KOPT-K1 (cell line): ENCODE data around the gene SRSF5.

Experiments
- H3K27ac ChIP-seq: fragments of 200-600 bp; sonication (generic); 2 replicates; pipeline ENCODE4 v1.5.1; 2016; ENCODE audit warnings: antibody characterized with exemption, mild to moderate bottlenecking, low read depth, low read length; ENCODE audit not compliant: poor library complexity, severe bottlenecking
- H3K36me3 ChIP-seq: fragments of 200-600 bp; sonication (generic); 2 replicates; pipeline ENCODE4 v1.5.1; 2017; ENCODE audit warnings: antibody characterized with exemption, mild to moderate bottlenecking, low read length, moderate library complexity; ENCODE audit not compliant: insufficient read depth
- H3K9me3 ChIP-seq: fragments of 200-600 bp; sonication (generic); 2 replicates; pipeline ENCODE4 v1.5.1; 2017; ENCODE audit warnings: antibody characterized with exemption, low read length, mild to moderate bottlenecking; ENCODE audit not compliant: insufficient read depth, poor library complexity, severe bottlenecking

The SRSF5 gene

GRCh38 chr14:69780952-69781351 lies 14.0 kb downstream of the SRSF5 start:
- no peak overlapping the region for H3K27ac ChIP-seq
- peaks cover 58% of the 10 kb centered on the region for H3K36me3 ChIP-seq
- H3K9me3 ChIP-seq = no peaks in the 10 kb centered on the region

GRCh38 chr14:69784942-69785341 lies 18.0 kb downstream of the SRSF5 start:
- H3K27ac ChIP-seq = no peak overlapping the region
- peaks cover 24% of the 10 kb centered on the region for H3K36me3 ChIP-seq
- H3K9me3 ChIP-seq = no peaks in the 10 kb centered on the region

- Histone ChIP-seq H3K27ac (no peak overlapping the region), H3K9me3 (no peaks in the 10 kb centered on the region), H3K36me3 (peaks cover 7% of the 10 kb centered on the region; the same call in 1 of the 2 replicates)
Observed at GRCh38 chr14:69786603-69787002, 19.7 kb downstream of the SRSF5 start.

- no peak overlapping the region for H3K27ac ChIP-seq
- no peaks in the 10 kb centered on the region for H3K9me3 ChIP-seq
- H3K36me3 ChIP-seq = peaks cover 6% of the 10 kb centered on the region; the same call in 1 of the 2 replicates
Observed at GRCh38 chr14:69789118-69789640, 22.2 kb downstream of the SRSF5 start.

- Histone ChIP-seq H3K27ac (no peak overlapping the region), H3K9me3 (no peaks in the 10 kb centered on the region), H3K36me3 (no peaks in the 10 kb centered on the region)
Observed at GRCh38 chr14:69792887-69793421, 26.0 kb downstream of the SRSF5 start.

- Histone ChIP-seq H3K9me3 (no peaks in the 10 kb centered on the region), H3K27ac (no peak overlapping the region), H3K36me3 (no peaks in the 10 kb centered on the region)
Observed at GRCh38 chr14:69794791-69795190, 27.8 kb downstream of the SRSF5 start.

GRCh38 chr14:69795691-69796090 lies 28.7 kb downstream of the SRSF5 start:
- Histone ChIP-seq H3K27ac (no peak overlapping the region), H3K9me3 (no peaks in the 10 kb centered on the region), H3K36me3 (no peaks in the 10 kb centered on the region)

- Histone ChIP-seq H3K36me3 (no peaks in the 10 kb centered on the region), H3K9me3 (no peaks in the 10 kb centered on the region), H3K27ac (no peak within 1 kb of the TSS)
Observed at GRCh38 chr14:69796797-69797500, 30.0 kb downstream of the SRSF5 start, which contains the start of gene SLC10A1. TSS of gene SLC10A1 (minus strand) at chr14:69797241. CDS start at chr14:69797155, 86 bp downstream.

GRCh38 chr14:69797573-69798338 lies 30.8 kb downstream of the SRSF5 start:
- Histone ChIP-seq H3K36me3 (no peaks in the 10 kb centered on the region), H3K27ac (no peak overlapping the region), H3K9me3 (no peaks in the 10 kb centered on the region)

- Histone ChIP-seq H3K9me3 (no peaks in the 10 kb centered on the region), H3K36me3 (no peaks in the 10 kb centered on the region), H3K27ac (no peak overlapping the region)
Observed at GRCh38 chr14:69798339-69798735, 31.4 kb downstream of the SRSF5 start.

GRCh38 chr14:69803753-69804152 lies 36.8 kb downstream of the SRSF5 start:
- H3K36me3 ChIP-seq = no peaks in the 10 kb centered on the region

GRCh38 chr14:69804902-69805301 lies 38.0 kb downstream of the SRSF5 start:
- Histone ChIP-seq H3K36me3 (no peaks in the 10 kb centered on the region), H3K27ac (no peak overlapping the region), H3K9me3 (no peaks in the 10 kb centered on the region)

More at GRCh38 chr14:69803753-69804152, 36.8 kb downstream of the SRSF5 start:
- H3K27ac ChIP-seq = no peak overlapping the region
- no peaks in the 10 kb centered on the region for H3K9me3 ChIP-seq

- Histone ChIP-seq H3K36me3 (no peaks in the 10 kb centered on the region), H3K9me3 (no peaks in the 10 kb centered on the region), H3K27ac (no peak overlapping the region)
Observed at GRCh38 chr14:69807192-69807591, 40.2 kb downstream of the SRSF5 start.

GRCh38 chr14:69808919-69809808 lies 42.2 kb downstream of the SRSF5 start:
- Histone ChIP-seq H3K9me3 (no peaks in the 10 kb centered on the region), H3K27ac (no peak overlapping the region), H3K36me3 (no peaks in the 10 kb centered on the region)
